NCI-H1694 (cell line): ENCODE measurements around the gene NOP58.
"Not testable (repeated sequence)": the region's sequence is repeated elsewhere in the genome, so short reads cannot be mapped to it uniquely, and the experiment has no call there.

Source experiments
- DNase-seq: peaks from one replicate; lab custom pipeline; 2025; lab: John Stamatoyannopoulos, UW

NOP58 gene

GRCh38 chr2:202306034-202306433 is 40.5 kb downstream of the NOP58 start:
- DNase-seq: no peak

GRCh38 chr2:202307690-202308089 is 42.1 kb downstream of the NOP58 start:
- no peak for DNase-seq

DNA sequence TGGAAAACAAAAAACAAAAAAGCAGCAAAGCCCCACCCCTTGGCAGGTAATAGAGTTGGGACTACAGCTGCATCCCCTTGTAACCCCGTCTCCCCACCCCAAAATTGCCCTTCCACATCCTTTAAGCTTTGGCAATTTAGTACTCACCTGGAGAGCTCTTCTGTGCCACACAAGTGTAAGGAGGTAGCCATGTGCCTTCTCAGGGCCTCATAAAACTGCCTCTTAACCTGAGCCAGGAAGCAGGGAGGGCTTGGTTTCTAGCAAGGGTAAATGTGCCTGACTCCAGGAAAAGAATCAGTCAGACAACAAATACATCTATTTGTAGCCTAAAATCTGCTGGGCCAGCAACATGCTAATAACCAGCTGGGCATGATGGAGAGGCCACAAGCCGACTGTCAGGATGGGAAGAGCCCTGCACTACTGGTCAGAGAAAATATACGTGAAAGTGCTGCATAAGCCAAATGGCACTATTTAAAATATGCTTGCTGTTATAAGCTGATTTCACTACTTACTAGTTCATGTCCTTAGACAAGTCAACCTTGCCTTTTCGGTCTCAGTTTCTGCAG is 46.3 kb downstream of the NOP58 start:
- no peak for DNase-seq

- no peak for DNase-seq
These were observed 48.6 kb downstream of the NOP58 start for GRCh38 chr2:202314116-202314515.

- peak; percentile 9 for DNase-seq
These were observed 51.7 kb downstream of the NOP58 start for GRCh38 chr2:202317080-202317857.

GRCh38 chr2:202320362-202320761 is 54.8 kb downstream of the NOP58 start:
- not testable (repeated sequence) for DNase-seq

GRCh38 chr2:202322435-202322834 is 56.9 kb downstream of the NOP58 start:
- no peak for DNase-seq

GRCh38 chr2:202327858-202328257 is 62.3 kb downstream of the NOP58 start:
- DNase-seq: no peak

- DNase-seq: no peak
These were observed 70.4 kb downstream of the NOP58 start for GRCh38 chr2:202335791-202336467.

DNA sequence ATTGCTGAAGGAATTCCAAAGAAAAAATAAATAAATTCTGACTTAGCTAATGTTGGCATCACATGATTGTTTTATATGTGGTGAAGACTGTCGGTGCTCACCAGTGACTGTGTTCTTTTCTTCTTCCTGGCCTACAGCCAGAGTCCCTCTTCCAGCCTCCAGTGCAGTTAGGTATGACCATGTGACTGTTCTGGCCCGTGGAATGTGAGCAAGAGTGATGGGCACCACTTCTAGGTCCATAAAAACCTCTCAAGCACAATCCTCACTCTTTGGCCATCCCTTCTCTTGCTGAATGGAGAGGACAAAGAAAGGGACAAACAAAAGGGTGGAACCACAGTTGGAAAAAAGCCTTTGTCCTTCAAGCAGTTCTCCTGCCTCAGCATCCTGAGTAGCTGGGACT is 71.6 kb downstream of the NOP58 start:
- no peak for DNase-seq

- DNase-seq: no peak
These were observed 72.3 kb downstream of the NOP58 start for GRCh38 chr2:202337706-202338346.

- no peak for DNase-seq
These were observed 73.7 kb downstream of the NOP58 start for GRCh38 chr2:202339071-202339870.

- no peak for DNase-seq
These were observed 78.6 kb downstream of the NOP58 start for GRCh38 chr2:202344178-202344577.

DNA sequence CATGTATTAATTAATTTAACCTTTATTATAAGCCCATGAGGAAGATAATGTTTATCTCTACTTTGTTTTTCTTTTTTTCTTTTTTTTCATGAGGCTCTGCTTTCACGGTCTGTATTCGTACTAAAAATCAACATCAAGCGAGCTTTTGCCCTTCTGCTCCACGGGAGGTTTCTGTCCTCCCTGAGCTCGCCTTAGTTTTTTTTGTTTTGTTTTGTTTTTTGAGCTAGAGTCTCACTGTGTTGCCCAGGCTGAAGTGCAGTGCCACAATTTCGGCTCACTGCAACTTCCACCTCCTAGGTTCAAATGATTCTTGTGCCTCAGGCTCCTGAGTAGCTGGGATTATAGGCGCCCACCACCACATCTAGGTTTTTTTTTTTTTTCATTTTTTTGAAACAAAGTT is 80.6 kb downstream of the NOP58 start:
- DNase-seq: no peak
